HepG2 (cell line): Measurements from ENCODE around the gene NAV2. TPM values are rescaled to one million over a fixed set of nuclear protein-coding genes. Genes with fewer than 3 reads are reported as not detected.

Source experiments
- ATAC-seq: fragments of 200-7000 bp; cut with Tn5 transposase; 3 replicates; pipeline ENCODE4 v1.9.1; 2020; ENCODE audit warnings: mild to moderate bottlenecking, moderate library complexity
- BruUV-seq: library from RNA; stranded (reverse); fragments of 400-500 nt; replicated peaks from 2 replicates; lab custom pipeline; 2021; lab: Mats Ljungman, UMichigan
- CTCF ChIA-PET: fragments of 300-600 bp; formaldehyde crosslinking; extraction: SDS; loops from one replicate; lab custom pipeline; 2021; ENCODE audit warnings: low total read pairs, inconsistent platforms, low intra/inter-chr PET ratio; lab: Yijun Ruan, JAX
- POLR2A ChIA-PET: fragments of 350-600 bp; sonication (Branson Sonifier 250); formaldehyde crosslinking; loops from one replicate; lab custom pipeline; 2020; ENCODE audit warnings: antibody characterized with exemption, inconsistent platforms; lab: Yijun Ruan, JAX
- DNase-seq: peaks from one replicate; pipeline ENCODE4 v3.0.0-alpha.2; 2015; ENCODE audit warnings: low spot score
- FAIRE-seq: peaks from 3 replicates; lab custom pipeline; 2011; peaks lifted over from hg19 to GRCh38; lab: Jason Lieb, UNC
- H2AFZ ChIP-seq: one replicate; pipeline ENCODE4 v1.6.1; 2011; ENCODE audit warnings: low read length, inconsistent platforms
- H3K27ac ChIP-seq: fragments of 300-600 bp; 3 replicates; pipeline ENCODE4 v1.8.0; 2011; ENCODE audit warnings: mixed run types, mild to moderate bottlenecking, mixed read lengths, low read length, inconsistent platforms; ENCODE audit not compliant: insufficient read depth; ENCODE audit errors: extremely low read length
- H3K27me3 ChIP-seq, 2 experiments: fragments of 200-600 bp in 1 of 2; 2 replicates in 1 of 2; 3 replicates in 1 of 2; pipeline versions ENCODE4 v1.6.0 to v1.8.0; 2011; ENCODE audit warnings: low read length in 2 of 2, mild to moderate bottlenecking in 2 of 2, moderate library complexity in 2 of 2, inconsistent platforms in 1 of 2; ENCODE audit not compliant: insufficient read depth in 2 of 2, control insufficient read depth in 1 of 2
- H3K36me3 ChIP-seq, 2 experiments: fragments of 200-600 bp in 1 of 2; replicated peaks in 1 of 2; 2 replicates in 1 of 2; 3 replicates in 1 of 2; pipeline versions ENCODE4 v1.5.1 to v1.8.0; 2011; ENCODE audit warnings: low read length in 2 of 2, inconsistent platforms in 1 of 2; ENCODE audit not compliant: insufficient read depth in 2 of 2, control insufficient read depth in 1 of 2
- H3K4me1 ChIP-seq: 2 replicates; pipeline ENCODE4 v1.5.1; 2012; ENCODE audit warnings: low read length, inconsistent platforms; ENCODE audit not compliant: insufficient read depth
- H3K4me2 ChIP-seq: 2 replicates; pipeline ENCODE4 v1.6.0; 2011; ENCODE audit warnings: low read depth, low read length, inconsistent platforms
- H3K4me3 ChIP-seq, 3 experiments: fragments of 200-600 bp in 1 of 3; sonication (generic), shearing (Covaris generic) in 1 of 3; replicated peaks in 1 of 3; 2 replicates each; pipeline ENCODE4 v1.5.1; 2011 to 2016; ENCODE audit warnings: low read length in 3 of 3, inconsistent platforms in 2 of 3, low read depth in 2 of 3, mild to moderate bottlenecking in 2 of 3, control low read depth in 1 of 3, mixed read lengths in 1 of 3; ENCODE audit not compliant: insufficient read depth in 1 of 3
- H3K79me2 ChIP-seq: one replicate; pipeline ENCODE4 v1.6.1; 2011; ENCODE audit warnings: low read length, inconsistent platforms; ENCODE audit not compliant: insufficient read depth
- H3K9ac ChIP-seq: 2 replicates; pipeline ENCODE4 v1.6.0; 2011; ENCODE audit warnings: mild to moderate bottlenecking, low read depth, low read length, inconsistent platforms; ENCODE audit not compliant: insufficient read depth
- H3K9me3 ChIP-seq: 2 replicates; pipeline ENCODE4 v1.5.1; 2012; ENCODE audit warnings: mild to moderate bottlenecking, low read length
- H4K20me1 ChIP-seq: 2 replicates; pipeline ENCODE4 v1.6.0; 2011; ENCODE audit warnings: inconsistent platforms, mild to moderate bottlenecking, low read length, moderate library complexity; ENCODE audit not compliant: insufficient read depth
- ASH2L ChIP-seq: fragments of 300-600, 200-600 bp; sonication (generic); IDR thresholded peaks from 2 replicates; pipeline ENCODE4 v1.7.0; 2017; ENCODE audit warnings: low read depth, mild to moderate bottlenecking, moderate library complexity, mixed read lengths, low read length; ENCODE audit not compliant: insufficient read length
- ETV5 ChIP-seq: IDR thresholded peaks from 2 replicates; pipeline ENCODE4 v1.6.1; 2018; ENCODE audit warnings: missing biosample characterization, missing genetic modification reagents, inconsistent platforms, borderline replicate concordance
- FOXP1 ChIP-seq, 2 experiments: fragments of 450-650 bp in 1 of 2; IDR thresholded peaks; 2 replicates each; pipeline ENCODE4 v1.6.1; 2017 to 2018; ENCODE audit warnings: antibody characterized with exemption in 1 of 2
- GABPA ChIP-seq, 2 experiments: IDR thresholded peaks; 2 replicates each; pipeline ENCODE4 v1.6.1; 2011 to 2016; ENCODE audit warnings: low read depth in 2 of 2, low read length in 1 of 2, missing biosample characterization in 1 of 2, missing genetic modification characterization in 1 of 2
- ZFP36L1 ChIP-seq: sonication (generic); formaldehyde crosslinking; IDR thresholded peaks from 2 replicates; pipeline ENCODE4 v1.8.0; 2022; ENCODE audit warnings: mild to moderate bottlenecking, missing genetic modification reagents, moderate library complexity
- ZNF30 ChIP-seq: sonication (generic); formaldehyde crosslinking; IDR thresholded peaks from 2 replicates; pipeline ENCODE4 v1.5.0; 2020; ENCODE audit warnings: mild to moderate bottlenecking, missing genetic modification reagents
- ZNF335 ChIP-seq: sonication (generic); formaldehyde crosslinking; IDR thresholded peaks from 2 replicates; pipeline ENCODE4 v1.4.0; 2020; ENCODE audit warnings: missing genetic modification reagents
- ZNF460 ChIP-seq: sonication (generic); formaldehyde crosslinking; IDR thresholded peaks from 2 replicates; pipeline ENCODE4 v1.5.1; 2020; ENCODE audit warnings: missing genetic modification reagents, mild to moderate bottlenecking, borderline replicate concordance
- WGBS: methylation state at CpG from one replicate; pipeline ENCODE4 v1.1.6; 2017; ENCODE audit warnings: low lambda C conversion rate; 5-methylcytosine and 5-hydroxymethylcytosine counted together
- in situ Hi-C: cut with HindIII; loops from 2 replicates; pipeline ENCODE4 v1.10.0; 2017; ENCODE audit warnings: low pct_unique_long_range_greater_than_20kb; ENCODE audit not compliant: extremely low pct_ligation_motif_present
- intact Hi-C: fragments of 100-400 bp; cut with micrococcal nuclease; formaldehyde crosslinking; loops from one replicate; pipeline ENCODE4 v1.10.0; 2022; ENCODE audit not compliant: unreplicated experiment
- polyA plus RNA-seq, 8 experiments: library from polyadenylated mRNA; depleted of rRNA in 3 of 8; stranded (reverse) in 7 of 8; unstranded in 1 of 8; fragments of >200 nt; fragmentation: Illumina TruSeq in 4 of 8; extraction: Trizol in 4 of 8; gene quantifications; 2 replicates each; pipeline versions ENCODE4 v1.2.1 to v1.2.3, GENCODE V29; 2011 to 2016; ENCODE audit warnings: low read depth in 4 of 8, missing spikeins in 1 of 8, mixed read lengths in 1 of 8; ENCODE audit not compliant: insufficient read depth in 1 of 8
- total RNA-seq, 5 experiments: library from RNA; depleted of rRNA; stranded (reverse); fragments of >200 nt; fragmentation: Illumina TruSeq; extraction: Trizol; gene quantifications; 2 replicates each; pipeline ENCODE4 v1.2.3, GENCODE V29; 2016; ENCODE audit warnings: low read depth in 1 of 5
- TF ChIP-seq, protein P1 (sequence below): IDR thresholded peaks from 2 replicates; pipeline ENCODE4 v1.6.1; 2018; ENCODE audit warnings: missing genetic modification reagents

The NAV2 gene
- total and polyA plus RNA-seq, 2 of the 13 experiments (the other 11 are each of a cell fraction or from before 2014, with no cell fraction given), result 9.3 to 34.6 TPM

DNA sequence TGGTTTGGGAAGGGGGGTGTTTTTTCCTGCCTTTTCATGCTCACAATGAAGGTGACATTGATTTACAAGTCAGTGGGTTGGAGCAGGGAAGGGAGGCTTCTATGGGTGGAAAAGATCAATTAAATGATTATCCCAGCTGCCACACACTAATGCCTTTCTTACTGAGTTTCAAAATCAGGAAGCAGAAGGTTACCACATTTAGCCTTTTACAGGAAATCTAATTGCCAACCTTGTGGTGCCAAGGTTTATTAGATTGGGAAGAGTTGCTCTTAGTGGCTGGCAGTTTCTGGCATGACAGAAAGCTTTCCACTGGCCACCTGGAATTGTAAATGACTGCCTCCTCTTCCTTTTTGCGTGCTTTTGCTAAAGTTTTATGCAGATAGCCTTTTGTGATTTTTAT, 98.7 kb downstream of the NAV2 start:
- BruUV-seq, result no TSS peak
- POLR2A ChIA-PET, result no interaction called here
- in situ Hi-C loops, result no loop called here
- DNase-seq, result no peak
- 8% methylated on average over 1 of the region's 1 CpG for WGBS
- no peaks in the 10 kb centered on the region for H3K4me1 ChIP-seq
- intact Hi-C loops, result no loop called here
- ATAC-seq, result no peak
- peaks cover 1 to 19% of the 10 kb centered on the region in 2 experiments; a peak in 3 of 5 replicates for H3K27me3 ChIP-seq
- no peaks in the 10 kb centered on the region for H3K36me3 ChIP-seq
- no peak for FAIRE-seq
- H3K4me3 ChIP-seq, result no peak overlapping the region
- H2AFZ ChIP-seq, result no peak overlapping the region
- CTCF ChIA-PET, result no interaction called here
- no peak overlapping the region for H3K27ac ChIP-seq
- TF ChIP-seq GABPA (IDR thresholded peaks at IDR 0.05; ENCODE audit: low read depth, low read length) (no peak), GABPA (CRISPR knock-in tag; IDR thresholded peaks at IDR 0.05; ENCODE audit: low read depth) (no peak), ASH2L (no peak), ETV5 (CRISPR knock-in tag) (no peak), FOXP1 (IDR thresholded peaks at IDR 0.05) (no peak), FOXP1 (CRISPR knock-in tag; IDR thresholded peaks at IDR 0.05) (no peak), ZNF30 (no peak), ZNF335 (CRISPR knock-in tag) (no peak), ZNF460 (no peak), ZFP36L1 (no peak)
- TF ChIP-seq, protein P1, sequence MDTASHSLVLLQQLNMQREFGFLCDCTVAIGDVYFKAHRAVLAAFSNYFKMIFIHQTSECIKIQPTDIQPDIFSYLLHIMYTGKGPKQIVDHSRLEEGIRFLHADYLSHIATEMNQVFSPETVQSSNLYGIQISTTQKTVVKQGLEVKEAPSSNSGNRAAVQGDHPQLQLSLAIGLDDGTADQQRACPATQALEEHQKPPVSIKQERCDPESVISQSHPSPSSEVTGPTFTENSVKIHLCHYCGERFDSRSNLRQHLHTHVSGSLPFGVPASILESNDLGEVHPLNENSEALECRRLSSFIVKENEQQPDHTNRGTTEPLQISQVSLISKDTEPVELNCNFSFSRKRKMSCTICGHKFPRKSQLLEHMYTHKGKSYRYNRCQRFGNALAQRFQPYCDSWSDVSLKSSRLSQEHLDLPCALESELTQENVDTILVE (CRISPR knock-in tag), result no peak
- H3K9ac ChIP-seq, result no peak overlapping the region
- H3K9me3 ChIP-seq, result no peaks in the 10 kb centered on the region
- no peaks in the 10 kb centered on the region for H4K20me1 ChIP-seq
- no peak overlapping the region for H3K4me2 ChIP-seq
- H3K79me2 ChIP-seq, result no peaks in the 10 kb centered on the region
